ENCODE data around the gene CABCOCO1. TPM values are rescaled to one million over a fixed set of nuclear protein-coding genes. Genes with fewer than 3 reads are reported as not detected.

CABCOCO1 gene
- total RNA-seq, 1 donor = 2.2 TPM

DNA sequence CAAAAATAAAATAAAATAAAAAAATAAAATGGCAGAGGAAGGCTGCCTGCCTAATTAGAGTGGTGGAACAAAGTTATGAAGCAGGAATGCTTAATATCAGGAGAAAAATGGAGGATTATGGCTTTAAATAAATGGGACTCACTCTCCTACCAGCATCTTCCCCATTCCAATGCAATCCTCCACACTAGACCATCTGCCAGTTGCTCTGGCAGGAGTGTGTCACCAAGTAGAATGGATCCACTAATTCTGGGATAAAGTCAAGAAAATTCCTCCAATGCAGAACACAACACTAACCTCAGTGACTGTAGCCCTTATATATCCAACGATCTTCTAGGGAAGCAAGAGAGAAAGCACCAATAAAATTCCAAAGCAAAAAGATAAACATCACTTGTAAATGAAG is 126.3 kb downstream of the CABCOCO1 start:
- no peak overlapping the region for H3K4me3 ChIP-seq (ENCODE audit: insufficient read depth, low read length)

DNA sequence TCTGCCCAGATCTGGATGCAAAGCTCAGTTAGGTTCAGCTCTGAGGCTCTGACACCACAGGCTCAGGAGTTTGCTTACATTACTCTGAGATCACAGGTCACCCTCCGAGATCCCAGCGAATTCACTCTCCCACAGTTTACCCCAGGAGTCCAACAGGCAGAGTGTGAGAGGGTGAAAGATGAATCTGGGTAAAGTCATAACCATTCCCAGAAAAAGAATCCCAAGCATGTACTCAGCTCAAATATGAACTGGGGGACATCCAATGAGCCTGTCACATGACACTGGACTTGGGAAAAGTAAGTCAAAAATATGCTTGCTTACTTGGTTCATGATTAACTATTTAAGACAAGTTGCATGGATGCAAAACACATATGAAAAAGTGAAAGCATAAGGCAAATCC is 128.5 kb downstream of the CABCOCO1 start:
- no peak for DNase-seq (ENCODE audit: insufficient read length, low spot score, missing footprints)
- H3K4me2 ChIP-seq (ENCODE audit: insufficient read depth, low read length) = peak overlapping the region; percentile 8

More for the DNA sequence above, 126.3 kb downstream of the CABCOCO1 start:
- H3K36me3 ChIP-seq (ENCODE audit: insufficient read depth, low read length) = no peaks in the 10 kb centered on the region
- no peak overlapping the region for H2AFZ ChIP-seq (ENCODE audit: low read length)
- DNase-seq (ENCODE audit: insufficient read length, low spot score, missing footprints) = no peak
- TF ChIP-seq, protein P1, sequence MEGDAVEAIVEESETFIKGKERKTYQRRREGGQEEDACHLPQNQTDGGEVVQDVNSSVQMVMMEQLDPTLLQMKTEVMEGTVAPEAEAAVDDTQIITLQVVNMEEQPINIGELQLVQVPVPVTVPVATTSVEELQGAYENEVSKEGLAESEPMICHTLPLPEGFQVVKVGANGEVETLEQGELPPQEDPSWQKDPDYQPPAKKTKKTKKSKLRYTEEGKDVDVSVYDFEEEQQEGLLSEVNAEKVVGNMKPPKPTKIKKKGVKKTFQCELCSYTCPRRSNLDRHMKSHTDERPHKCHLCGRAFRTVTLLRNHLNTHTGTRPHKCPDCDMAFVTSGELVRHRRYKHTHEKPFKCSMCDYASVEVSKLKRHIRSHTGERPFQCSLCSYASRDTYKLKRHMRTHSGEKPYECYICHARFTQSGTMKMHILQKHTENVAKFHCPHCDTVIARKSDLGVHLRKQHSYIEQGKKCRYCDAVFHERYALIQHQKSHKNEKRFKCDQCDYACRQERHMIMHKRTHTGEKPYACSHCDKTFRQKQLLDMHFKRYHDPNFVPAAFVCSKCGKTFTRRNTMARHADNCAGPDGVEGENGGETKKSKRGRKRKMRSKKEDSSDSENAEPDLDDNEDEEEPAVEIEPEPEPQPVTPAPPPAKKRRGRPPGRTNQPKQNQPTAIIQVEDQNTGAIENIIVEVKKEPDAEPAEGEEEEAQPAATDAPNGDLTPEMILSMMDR (IDR thresholded peaks at IDR 0.05; ENCODE audit: extremely low read depth, low read depth, low read length) = no peak
- H3K4me1 ChIP-seq (ENCODE audit: insufficient read depth, low read length) = peaks cover 44% of the 10 kb centered on the region
- no peaks in the 10 kb centered on the region for H4K20me1 ChIP-seq (ENCODE audit: insufficient read depth, low read length)
- H3K27ac ChIP-seq (ENCODE audit: low read depth, low read length) = no peak overlapping the region
- H3K9me3 ChIP-seq (ENCODE audit: low read depth, low read length) = no peaks in the 10 kb centered on the region
- no peaks in the 10 kb centered on the region for H3K27me3 ChIP-seq (ENCODE audit: insufficient read depth, low read length)
- H3K79me2 ChIP-seq (ENCODE audit: insufficient read depth, low read length) = no peaks in the 10 kb centered on the region
- no peak overlapping the region for H3K4me2 ChIP-seq (ENCODE audit: insufficient read depth, low read length)

DNA sequence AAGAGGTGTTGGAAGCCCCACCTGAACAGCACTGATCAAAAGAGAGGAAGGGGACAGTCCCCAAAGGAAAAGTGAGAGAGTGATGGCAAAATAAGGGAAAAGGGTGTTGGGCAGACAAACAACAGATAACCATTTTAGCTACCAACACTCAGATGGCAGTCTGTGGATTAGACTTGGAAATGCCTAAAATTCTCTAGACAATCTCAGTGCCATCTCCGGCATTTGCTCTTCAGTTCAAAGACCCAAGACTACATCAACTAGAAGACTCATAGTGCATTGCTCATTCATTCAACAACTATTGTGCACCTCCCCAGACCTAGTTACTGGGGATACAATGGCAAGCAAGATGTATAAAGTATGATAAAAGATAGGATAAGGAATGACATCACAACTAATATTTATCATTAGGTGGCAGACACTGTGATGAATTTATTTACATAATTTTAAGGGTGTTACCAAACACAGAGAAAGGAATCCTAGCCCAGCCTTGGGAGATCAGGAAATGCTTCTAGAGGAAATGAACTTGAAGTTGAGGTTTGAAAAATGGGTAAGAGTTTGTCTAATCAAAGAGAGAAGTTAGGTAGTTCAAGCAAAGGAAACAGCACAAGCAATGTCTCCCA is 129.5 kb downstream of the CABCOCO1 start:
- Histone ChIP-seq H3K27me3 (ENCODE audit: insufficient read depth, low read length) (no peaks in the 10 kb centered on the region), H3K27ac (ENCODE audit: low read depth, low read length) (no peak overlapping the region), H3K4me2 (ENCODE audit: insufficient read depth, low read length) (no peak overlapping the region), H3K4me3 (ENCODE audit: insufficient read depth, low read length) (no peak overlapping the region), H2AFZ (ENCODE audit: low read length) (no peak overlapping the region), H3K36me3 (ENCODE audit: insufficient read depth, low read length) (no peaks in the 10 kb centered on the region), H3K79me2 (ENCODE audit: insufficient read depth, low read length) (no peaks in the 10 kb centered on the region), H3K9me3 (ENCODE audit: low read depth, low read length) (no peaks in the 10 kb centered on the region), H3K4me1 (ENCODE audit: insufficient read depth, low read length) (peaks cover 45% of the 10 kb centered on the region), H4K20me1 (ENCODE audit: insufficient read depth, low read length) (no peaks in the 10 kb centered on the region)
- TF ChIP-seq, protein P1 (IDR thresholded peaks at IDR 0.05; ENCODE audit: extremely low read depth, low read depth, low read length) = no peak
- no peak for DNase-seq (ENCODE audit: insufficient read length, low spot score, missing footprints)

More for the DNA sequence above, 128.5 kb downstream of the CABCOCO1 start:
- Histone ChIP-seq H3K9me3 (ENCODE audit: low read depth, low read length) (no peaks in the 10 kb centered on the region), H3K4me3 (ENCODE audit: insufficient read depth, low read length) (no peak overlapping the region), H3K27ac (ENCODE audit: low read depth, low read length) (no peak overlapping the region), H2AFZ (ENCODE audit: low read length) (peak overlapping the region; percentile 50), H3K79me2 (ENCODE audit: insufficient read depth, low read length) (no peaks in the 10 kb centered on the region), H3K4me1 (ENCODE audit: insufficient read depth, low read length) (peaks cover 53% of the 10 kb centered on the region), H3K36me3 (ENCODE audit: insufficient read depth, low read length) (no peaks in the 10 kb centered on the region), H4K20me1 (ENCODE audit: insufficient read depth, low read length) (no peaks in the 10 kb centered on the region), H3K27me3 (ENCODE audit: insufficient read depth, low read length) (no peaks in the 10 kb centered on the region)
- TF ChIP-seq, protein P1 (IDR thresholded peaks at IDR 0.05; ENCODE audit: extremely low read depth, low read depth, low read length) = no peak

DNA sequence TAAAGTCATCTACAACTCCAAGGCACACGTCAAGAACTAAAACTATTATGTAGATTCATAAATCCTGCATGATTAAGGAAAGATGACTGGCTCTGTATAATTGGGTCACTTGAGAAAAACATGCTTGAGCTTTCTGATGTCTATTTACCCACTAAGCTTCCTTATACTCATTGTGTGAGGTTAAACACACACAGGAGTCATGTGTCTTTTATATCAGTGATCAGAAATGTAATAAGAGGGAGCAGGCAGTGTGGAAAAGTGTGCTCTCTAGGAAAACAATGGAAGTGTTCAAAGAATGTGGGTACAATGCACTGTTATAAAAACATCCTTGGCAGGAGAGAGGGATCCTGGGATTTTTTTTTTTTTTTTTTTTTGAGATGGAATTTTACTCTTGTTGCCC is 130.2 kb downstream of the CABCOCO1 start:
- no peaks in the 10 kb centered on the region for H3K9me3 ChIP-seq (ENCODE audit: low read depth, low read length)
- H3K4me3 ChIP-seq (ENCODE audit: insufficient read depth, low read length) = no peak overlapping the region
- H3K27ac ChIP-seq (ENCODE audit: low read depth, low read length) = no peak overlapping the region
- no peak overlapping the region for H2AFZ ChIP-seq (ENCODE audit: low read length)
- DNase-seq (ENCODE audit: insufficient read length, low spot score, missing footprints) = no peak
- TF ChIP-seq, protein P1 (IDR thresholded peaks at IDR 0.05; ENCODE audit: extremely low read depth, low read depth, low read length) = no peak
- H4K20me1 ChIP-seq (ENCODE audit: insufficient read depth, low read length) = no peaks in the 10 kb centered on the region
- no peaks in the 10 kb centered on the region for H3K79me2 ChIP-seq (ENCODE audit: insufficient read depth, low read length)
- no peaks in the 10 kb centered on the region for H3K27me3 ChIP-seq (ENCODE audit: insufficient read depth, low read length)
- no peak overlapping the region for H3K4me2 ChIP-seq (ENCODE audit: insufficient read depth, low read length)
- H3K36me3 ChIP-seq (ENCODE audit: insufficient read depth, low read length) = no peaks in the 10 kb centered on the region
- H3K4me1 ChIP-seq (ENCODE audit: insufficient read depth, low read length) = peaks cover 40% of the 10 kb centered on the region
